ENCODE measurements around the gene SGSM1. TPM values are rescaled to one million over a fixed set of nuclear protein-coding genes. Genes with fewer than 3 reads are reported as not detected.

Gene SGSM1
- total and polyA plus RNA-seq, 8 donors = 2.0 to 5.3 (median 4.3) TPM

DNA sequence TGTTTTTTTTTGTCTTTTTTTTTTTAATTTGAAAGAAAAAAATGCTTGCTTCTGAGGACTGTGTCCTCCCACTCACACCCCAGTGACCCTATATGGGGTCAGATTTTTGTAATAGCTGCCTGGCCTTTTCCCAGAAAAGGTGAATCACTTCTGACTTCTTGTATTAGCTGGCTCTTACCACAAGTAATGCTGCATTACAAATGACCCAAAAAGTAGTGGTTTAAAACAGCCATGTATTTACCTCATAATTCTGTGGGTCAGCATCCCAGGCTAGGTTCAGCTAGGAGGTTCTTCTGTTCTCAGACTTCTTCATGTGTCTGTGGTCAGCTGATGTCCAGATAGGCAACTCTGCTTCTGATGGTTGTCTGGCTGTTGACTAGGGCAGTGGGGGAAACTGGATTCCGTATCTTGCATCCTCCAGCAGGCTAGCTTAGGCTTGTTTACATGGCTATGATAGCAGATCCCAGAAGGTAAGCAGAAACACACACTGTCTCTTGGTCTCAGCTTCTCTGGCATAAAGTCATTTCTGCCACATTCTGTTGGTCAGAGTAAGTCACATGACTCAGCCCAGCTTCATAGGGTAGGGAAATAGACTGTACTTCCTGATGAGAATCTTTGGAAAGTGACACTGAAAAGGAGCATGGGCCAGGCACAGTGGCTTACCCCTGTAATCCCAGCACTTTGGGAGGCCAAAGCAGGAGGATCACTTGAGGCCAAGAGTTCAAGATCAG lies 121.0 kb downstream of the SGSM1 start:
- DNase-seq = no peak
- no peaks in the 10 kb centered on the region for H3K27me3 ChIP-seq
- H3K4me3 ChIP-seq = no peak overlapping the region
- no peak overlapping the region for H3K27ac ChIP-seq
- H3K4me1 ChIP-seq = no peaks in the 10 kb centered on the region
- TF ChIP-seq, protein P1, sequence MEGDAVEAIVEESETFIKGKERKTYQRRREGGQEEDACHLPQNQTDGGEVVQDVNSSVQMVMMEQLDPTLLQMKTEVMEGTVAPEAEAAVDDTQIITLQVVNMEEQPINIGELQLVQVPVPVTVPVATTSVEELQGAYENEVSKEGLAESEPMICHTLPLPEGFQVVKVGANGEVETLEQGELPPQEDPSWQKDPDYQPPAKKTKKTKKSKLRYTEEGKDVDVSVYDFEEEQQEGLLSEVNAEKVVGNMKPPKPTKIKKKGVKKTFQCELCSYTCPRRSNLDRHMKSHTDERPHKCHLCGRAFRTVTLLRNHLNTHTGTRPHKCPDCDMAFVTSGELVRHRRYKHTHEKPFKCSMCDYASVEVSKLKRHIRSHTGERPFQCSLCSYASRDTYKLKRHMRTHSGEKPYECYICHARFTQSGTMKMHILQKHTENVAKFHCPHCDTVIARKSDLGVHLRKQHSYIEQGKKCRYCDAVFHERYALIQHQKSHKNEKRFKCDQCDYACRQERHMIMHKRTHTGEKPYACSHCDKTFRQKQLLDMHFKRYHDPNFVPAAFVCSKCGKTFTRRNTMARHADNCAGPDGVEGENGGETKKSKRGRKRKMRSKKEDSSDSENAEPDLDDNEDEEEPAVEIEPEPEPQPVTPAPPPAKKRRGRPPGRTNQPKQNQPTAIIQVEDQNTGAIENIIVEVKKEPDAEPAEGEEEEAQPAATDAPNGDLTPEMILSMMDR (IDR thresholded peaks at IDR 0.05) = no peak
- intact Hi-C loops (cut with DNase I) = no loop called here
- H3K9me3 ChIP-seq = peaks cover 0 to 5% of the 10 kb centered on the region in 2 donors
- ATAC-seq = no peak
- no peaks in the 10 kb centered on the region for H3K36me3 ChIP-seq

DNA sequence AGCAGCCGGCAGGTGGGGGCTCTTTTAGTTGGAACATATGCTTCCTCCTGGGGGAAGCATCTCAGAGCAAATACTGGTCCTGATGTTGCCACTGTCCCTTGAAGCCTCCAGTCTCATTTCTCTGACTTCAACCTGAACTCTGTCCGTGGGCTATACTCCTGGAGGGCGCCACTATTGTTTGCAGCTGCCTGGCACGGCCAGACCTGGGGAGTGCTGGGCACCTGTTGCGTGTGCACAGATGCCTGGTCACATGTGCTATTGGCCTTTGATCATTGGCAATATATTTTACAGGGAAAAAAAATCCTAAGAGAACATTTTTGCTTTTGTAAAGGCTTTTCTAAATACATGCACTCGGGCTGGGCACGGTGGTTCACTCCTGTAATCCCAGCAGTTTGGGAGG lies 122.3 kb downstream of the SGSM1 start:
- H3K27ac ChIP-seq = no peak overlapping the region
- H3K4me1 ChIP-seq = no peaks in the 10 kb centered on the region
- no peaks in the 10 kb centered on the region for H3K36me3 ChIP-seq
- H3K9me3 ChIP-seq = peaks cover 0 to 5% of the 10 kb centered on the region in 2 donors
- ATAC-seq (no peak), DNase-seq (no peak)
- intact Hi-C loops (cut with DNase I) = no loop called here
- H3K4me3 ChIP-seq = no peak overlapping the region
- no peaks in the 10 kb centered on the region for H3K27me3 ChIP-seq
- TF ChIP-seq, protein P1 (IDR thresholded peaks at IDR 0.05) = no peak

DNA sequence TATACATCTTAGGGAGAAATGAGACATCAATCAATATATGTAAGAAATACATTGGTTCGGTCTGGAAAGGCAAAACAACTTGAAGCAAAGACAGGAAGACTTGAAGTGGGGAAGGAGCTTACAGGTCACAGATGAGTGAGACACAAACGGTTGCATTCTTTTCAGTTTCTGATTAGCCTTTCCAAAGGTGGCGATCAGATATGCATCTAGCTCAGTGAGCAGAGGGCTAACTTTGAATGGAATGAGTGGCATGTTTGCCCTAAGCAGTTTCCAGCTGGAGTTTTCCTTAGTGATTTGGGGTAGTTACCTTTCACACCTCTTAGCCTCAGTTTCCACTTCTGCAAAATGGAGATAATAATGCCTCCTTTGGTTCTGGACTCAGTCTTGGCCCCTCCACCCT lies 124.7 kb downstream of the SGSM1 start:
- TF ChIP-seq, protein P1 (IDR thresholded peaks at IDR 0.05) = no peak

DNA sequence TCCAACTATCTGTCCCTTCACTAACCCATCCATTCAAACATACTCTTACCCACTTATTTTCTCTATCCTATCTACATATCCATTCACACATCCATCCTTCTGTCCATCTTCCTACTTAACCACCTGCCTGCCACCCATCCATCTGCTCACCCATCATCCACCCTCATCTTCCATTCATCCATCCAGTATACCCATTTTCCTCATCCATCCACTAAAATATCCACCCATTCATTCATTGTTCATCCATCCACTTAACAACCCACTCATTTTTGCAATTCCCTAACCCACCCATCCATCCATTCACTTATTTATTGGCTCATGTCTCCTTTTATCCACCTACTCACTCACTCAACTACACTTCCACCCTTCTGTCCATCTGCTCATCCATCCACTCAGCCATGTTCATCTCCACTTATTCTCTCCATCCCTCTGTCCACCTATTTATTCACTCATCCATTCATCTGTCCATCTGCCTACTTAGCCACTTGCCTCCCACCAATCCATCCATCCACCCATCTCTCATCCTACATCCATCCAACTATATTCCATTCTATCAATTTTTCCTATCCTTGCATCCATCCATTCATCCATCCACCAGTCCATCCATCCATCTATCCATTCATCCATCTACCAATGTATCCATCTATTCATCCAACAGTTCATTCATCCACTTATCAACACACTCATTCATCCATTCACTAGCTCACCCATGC lies 129.9 kb downstream of the SGSM1 start:
- no peaks in the 10 kb centered on the region for H3K9me3 ChIP-seq
- TF ChIP-seq, protein P1 (IDR thresholded peaks at IDR 0.05) = no peak
- H3K4me3 ChIP-seq = no peak overlapping the region
- no peaks in the 10 kb centered on the region for H3K36me3 ChIP-seq
- H3K27me3 ChIP-seq = no peaks in the 10 kb centered on the region
- no peaks in the 10 kb centered on the region for H3K4me1 ChIP-seq
- intact Hi-C loops (cut with DNase I) = loop anchor here in 1 of 2 donors (5.0 kb wide), 1 partner anchor 111 kb away; no protein-coding TSS in a partner anchor
- no peak overlapping the region for H3K27ac ChIP-seq
- ATAC-seq = no peak
- DNase-seq = no peak

More for the DNA sequence above, 124.7 kb downstream of the SGSM1 start:
- Histone ChIP-seq H3K4me3 (no peak overlapping the region), H3K4me1 (no peaks in the 10 kb centered on the region), H3K36me3 (no peaks in the 10 kb centered on the region), H3K27me3 (no peaks in the 10 kb centered on the region), H3K9me3 (peaks cover 0 to 5% of the 10 kb centered on the region in 2 donors), H3K27ac (no peak overlapping the region)
- intact Hi-C loops (cut with DNase I) = no loop called here
- DNase-seq (no peak), ATAC-seq (no peak)

DNA sequence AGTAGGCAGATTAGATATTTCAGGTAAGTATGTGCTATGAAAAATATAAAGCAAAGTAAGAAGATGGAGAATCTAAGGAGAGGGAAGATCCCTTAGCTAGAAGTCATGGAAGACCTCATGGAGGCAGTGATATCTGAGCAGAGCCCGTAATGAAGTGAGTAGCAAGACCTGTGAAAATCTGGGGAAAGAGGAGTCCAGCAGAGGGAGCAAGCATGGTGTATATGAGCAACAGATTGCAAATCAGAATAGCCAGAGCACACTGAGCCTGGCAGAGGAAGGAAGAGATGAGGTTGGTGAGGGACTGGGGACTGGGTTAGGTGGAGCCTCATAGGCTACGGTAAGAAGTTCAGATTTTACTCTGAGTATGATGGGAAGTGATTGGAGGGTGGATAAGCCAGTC lies 131.1 kb downstream of the SGSM1 start:
- DNase-seq (no peak), ATAC-seq (no peak)
- intact Hi-C loops (cut with DNase I) = loop anchor here in 1 of 2 donors (5.0 kb wide), 1 partner anchor 110 kb away; no protein-coding TSS in a partner anchor
- Histone ChIP-seq H3K36me3 (no peaks in the 10 kb centered on the region), H3K4me1 (no peaks in the 10 kb centered on the region), H3K9me3 (no peaks in the 10 kb centered on the region), H3K4me3 (no peak overlapping the region), H3K27ac (no peak overlapping the region), H3K27me3 (no peaks in the 10 kb centered on the region)
- TF ChIP-seq, protein P1 (IDR thresholded peaks at IDR 0.05) = no peak
